ENCODE data around the gene PARK7. TPM values are rescaled to one million over a fixed set of nuclear protein-coding genes. Genes with fewer than 3 reads are reported as not detected.

PARK7 gene
- total and polyA plus RNA-seq, 2 experiments from 2014 or later = 178 to 679 TPM

- Histone ChIP-seq H3K4me1 (ENCODE audit: insufficient read depth) (peaks cover 81% of the 10 kb centered on the region), H2AFZ (no peak overlapping the region), H3F3A (replicated peaks; ENCODE audit: low read depth) (no peaks in the 10 kb centered on the region; the same call in 1 of the 2 replicates), H3K4me3 (peak overlapping the region; percentile 85), H3K4me2 (peak overlapping the region; percentile 94), H3K27me3 (ENCODE audit: insufficient read depth) (no peaks in the 10 kb centered on the region), H3K36me3 (ENCODE audit: insufficient read depth) (no peaks in the 10 kb centered on the region), H3K27ac (ENCODE audit: low read depth) (no peak overlapping the region), H3K79me2 (replicated peaks; ENCODE audit: insufficient read depth) (peaks cover 69% of the 10 kb centered on the region), H4K20me1 (replicated peaks; ENCODE audit: insufficient read depth) (peaks cover 42% of the 10 kb centered on the region), H3K9me2 (ENCODE audit: insufficient read depth) (no peaks in the 10 kb centered on the region)
- TF ChIP-seq EZH2phosphoT487 (IDR thresholded peaks at IDR 0.05; ENCODE audit: unreplicated experiment) (no peak), CREB1 (CRISPR knock-in tag; IDR thresholded peaks at IDR 0.05; ENCODE audit: low read depth) (no peak), JUNB (IDR thresholded peaks at IDR 0.05; ENCODE audit: unreplicated experiment) (no peak), POLR2AphosphoS5 (IDR thresholded peaks at IDR 0.05; ENCODE audit: low read depth) (no peak), STAT1 (IDR thresholded peaks at IDR 0.05; ENCODE audit: unreplicated experiment) (no peak), ZNF331 (CRISPR knock-in tag; IDR thresholded peaks at IDR 0.05; ENCODE audit: low read depth) (no peak), EZH2 (IDR thresholded peaks at IDR 0.05; ENCODE audit: low read depth, unreplicated experiment) (no peak), NANOG (IDR thresholded peaks at IDR 0.05; ENCODE audit: borderline replicate concordance) (no peak), ZNF462 (CRISPR knock-in tag; IDR thresholded peaks at IDR 0.05) (no peak), ZNF114 (CRISPR knock-in tag; IDR thresholded peaks at IDR 0.05) (no peak)
- TF ChIP-seq, protein P1, sequence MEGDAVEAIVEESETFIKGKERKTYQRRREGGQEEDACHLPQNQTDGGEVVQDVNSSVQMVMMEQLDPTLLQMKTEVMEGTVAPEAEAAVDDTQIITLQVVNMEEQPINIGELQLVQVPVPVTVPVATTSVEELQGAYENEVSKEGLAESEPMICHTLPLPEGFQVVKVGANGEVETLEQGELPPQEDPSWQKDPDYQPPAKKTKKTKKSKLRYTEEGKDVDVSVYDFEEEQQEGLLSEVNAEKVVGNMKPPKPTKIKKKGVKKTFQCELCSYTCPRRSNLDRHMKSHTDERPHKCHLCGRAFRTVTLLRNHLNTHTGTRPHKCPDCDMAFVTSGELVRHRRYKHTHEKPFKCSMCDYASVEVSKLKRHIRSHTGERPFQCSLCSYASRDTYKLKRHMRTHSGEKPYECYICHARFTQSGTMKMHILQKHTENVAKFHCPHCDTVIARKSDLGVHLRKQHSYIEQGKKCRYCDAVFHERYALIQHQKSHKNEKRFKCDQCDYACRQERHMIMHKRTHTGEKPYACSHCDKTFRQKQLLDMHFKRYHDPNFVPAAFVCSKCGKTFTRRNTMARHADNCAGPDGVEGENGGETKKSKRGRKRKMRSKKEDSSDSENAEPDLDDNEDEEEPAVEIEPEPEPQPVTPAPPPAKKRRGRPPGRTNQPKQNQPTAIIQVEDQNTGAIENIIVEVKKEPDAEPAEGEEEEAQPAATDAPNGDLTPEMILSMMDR (conservative IDR thresholded peaks at IDR 0.05; ENCODE audit: low read depth in 2 of 2) = no peak
- TF ChIP-seq, protein P2, sequence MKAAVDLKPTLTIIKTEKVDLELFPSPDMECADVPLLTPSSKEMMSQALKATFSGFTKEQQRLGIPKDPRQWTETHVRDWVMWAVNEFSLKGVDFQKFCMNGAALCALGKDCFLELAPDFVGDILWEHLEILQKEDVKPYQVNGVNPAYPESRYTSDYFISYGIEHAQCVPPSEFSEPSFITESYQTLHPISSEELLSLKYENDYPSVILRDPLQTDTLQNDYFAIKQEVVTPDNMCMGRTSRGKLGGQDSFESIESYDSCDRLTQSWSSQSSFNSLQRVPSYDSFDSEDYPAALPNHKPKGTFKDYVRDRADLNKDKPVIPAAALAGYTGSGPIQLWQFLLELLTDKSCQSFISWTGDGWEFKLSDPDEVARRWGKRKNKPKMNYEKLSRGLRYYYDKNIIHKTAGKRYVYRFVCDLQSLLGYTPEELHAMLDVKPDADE (IDR thresholded peaks at IDR 0.05) = no peak
- TF ChIP-seq, protein P3, sequence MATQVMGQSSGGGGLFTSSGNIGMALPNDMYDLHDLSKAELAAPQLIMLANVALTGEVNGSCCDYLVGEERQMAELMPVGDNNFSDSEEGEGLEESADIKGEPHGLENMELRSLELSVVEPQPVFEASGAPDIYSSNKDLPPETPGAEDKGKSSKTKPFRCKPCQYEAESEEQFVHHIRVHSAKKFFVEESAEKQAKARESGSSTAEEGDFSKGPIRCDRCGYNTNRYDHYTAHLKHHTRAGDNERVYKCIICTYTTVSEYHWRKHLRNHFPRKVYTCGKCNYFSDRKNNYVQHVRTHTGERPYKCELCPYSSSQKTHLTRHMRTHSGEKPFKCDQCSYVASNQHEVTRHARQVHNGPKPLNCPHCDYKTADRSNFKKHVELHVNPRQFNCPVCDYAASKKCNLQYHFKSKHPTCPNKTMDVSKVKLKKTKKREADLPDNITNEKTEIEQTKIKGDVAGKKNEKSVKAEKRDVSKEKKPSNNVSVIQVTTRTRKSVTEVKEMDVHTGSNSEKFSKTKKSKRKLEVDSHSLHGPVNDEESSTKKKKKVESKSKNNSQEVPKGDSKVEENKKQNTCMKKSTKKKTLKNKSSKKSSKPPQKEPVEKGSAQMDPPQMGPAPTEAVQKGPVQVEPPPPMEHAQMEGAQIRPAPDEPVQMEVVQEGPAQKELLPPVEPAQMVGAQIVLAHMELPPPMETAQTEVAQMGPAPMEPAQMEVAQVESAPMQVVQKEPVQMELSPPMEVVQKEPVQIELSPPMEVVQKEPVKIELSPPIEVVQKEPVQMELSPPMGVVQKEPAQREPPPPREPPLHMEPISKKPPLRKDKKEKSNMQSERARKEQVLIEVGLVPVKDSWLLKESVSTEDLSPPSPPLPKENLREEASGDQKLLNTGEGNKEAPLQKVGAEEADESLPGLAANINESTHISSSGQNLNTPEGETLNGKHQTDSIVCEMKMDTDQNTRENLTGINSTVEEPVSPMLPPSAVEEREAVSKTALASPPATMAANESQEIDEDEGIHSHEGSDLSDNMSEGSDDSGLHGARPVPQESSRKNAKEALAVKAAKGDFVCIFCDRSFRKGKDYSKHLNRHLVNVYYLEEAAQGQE (IDR thresholded peaks at IDR 0.05; ENCODE audit: unreplicated experiment) = no peak
- Mint-ChIP-seq H3K36me3 (ENCODE audit: low read depth) (peaks cover 5% of the 10 kb centered on the region; the same call in 2 of the 3 replicates), H3K27me3 (ENCODE audit: insufficient read depth, low read depth, poor library complexity) (peaks cover 17% of the 10 kb centered on the region), H3K4me3 (peak overlapping the region; percentile 90), H3K9me3 (peaks cover 4% of the 10 kb centered on the region; the same call in 1 of the 3 replicates), H3K4me1 (peaks cover 73% of the 10 kb centered on the region), H3K27ac (no peak overlapping the region)
- ATAC-seq (no peak), DNase-seq (ENCODE audit: low spot score) (no peak)
These were observed 62.4 kb downstream of the PARK7 start for GRCh38 chr1:8023995-8024313.

All from GM23338 (cell line).